AG10803 (cell line): ENCODE results near the gene NLGN4X.

Experiments
- DNase-seq: peaks from one replicate; pipeline ENCODE4 v3.0.0; 2010; ENCODE audit warnings: low read depth
- H3K4me3 ChIP-seq: 2 replicates; pipeline ENCODE4 v1.5.1; 2011; ENCODE audit warnings: mild to moderate bottlenecking, low read length, control low read depth
- CTCF ChIP-seq: conservative IDR thresholded peaks from 2 replicates; pipeline ENCODE4 v1.5.1; 2011; ENCODE audit warnings: mild to moderate bottlenecking, low read length, control low read depth, inconsistent platforms

NLGN4X gene

GRCh38 chrX:6163721-6164120 is 64.9 kb downstream of the NLGN4X start:
- no peak for DNase-seq
- no peak for TF ChIP-seq CTCF
- H3K4me3 ChIP-seq, result no peak overlapping the region

DNA sequence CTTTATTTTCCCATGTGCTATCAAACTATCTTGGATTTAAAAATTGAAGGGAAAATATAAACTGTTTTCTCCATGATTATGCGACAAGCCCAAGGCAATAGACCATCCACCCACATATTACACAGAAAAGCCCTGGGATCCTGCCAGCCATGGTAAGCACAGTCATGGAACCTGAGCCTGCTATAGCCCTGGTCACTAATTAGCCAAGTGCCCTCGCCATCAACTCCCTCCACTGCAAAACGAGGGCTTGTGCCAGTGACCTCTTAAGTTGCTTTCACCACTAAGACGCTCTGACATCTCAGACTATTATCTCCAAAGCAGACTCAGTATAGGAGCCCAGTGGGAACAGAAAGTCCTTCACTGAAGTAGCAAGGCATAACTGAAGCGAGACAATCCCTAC is 69.2 kb downstream of the NLGN4X start:
- no peak for DNase-seq
- no peak for TF ChIP-seq CTCF
- no peak overlapping the region for H3K4me3 ChIP-seq

DNA sequence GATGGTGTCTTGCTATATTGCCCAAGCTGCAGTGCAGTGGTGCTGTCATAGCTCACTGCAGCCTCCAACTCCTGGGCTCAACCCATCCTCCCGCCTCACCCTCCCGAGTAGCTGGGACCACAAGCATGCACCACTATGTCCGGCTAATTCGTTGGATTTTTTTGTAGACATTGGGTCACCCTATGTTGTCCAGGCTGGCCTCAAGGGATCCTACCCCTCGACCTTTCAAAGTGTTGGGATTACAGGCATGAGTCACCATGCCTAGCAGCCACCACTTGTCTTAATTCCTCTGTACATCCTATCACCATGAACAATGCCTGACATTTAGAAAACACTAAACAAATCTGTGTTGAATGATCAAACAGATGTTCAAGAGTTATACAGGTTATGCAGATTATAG is 76.7 kb downstream of the NLGN4X start:
- DNase-seq, result no peak
- TF ChIP-seq CTCF, result no peak
- no peak overlapping the region for H3K4me3 ChIP-seq

DNA sequence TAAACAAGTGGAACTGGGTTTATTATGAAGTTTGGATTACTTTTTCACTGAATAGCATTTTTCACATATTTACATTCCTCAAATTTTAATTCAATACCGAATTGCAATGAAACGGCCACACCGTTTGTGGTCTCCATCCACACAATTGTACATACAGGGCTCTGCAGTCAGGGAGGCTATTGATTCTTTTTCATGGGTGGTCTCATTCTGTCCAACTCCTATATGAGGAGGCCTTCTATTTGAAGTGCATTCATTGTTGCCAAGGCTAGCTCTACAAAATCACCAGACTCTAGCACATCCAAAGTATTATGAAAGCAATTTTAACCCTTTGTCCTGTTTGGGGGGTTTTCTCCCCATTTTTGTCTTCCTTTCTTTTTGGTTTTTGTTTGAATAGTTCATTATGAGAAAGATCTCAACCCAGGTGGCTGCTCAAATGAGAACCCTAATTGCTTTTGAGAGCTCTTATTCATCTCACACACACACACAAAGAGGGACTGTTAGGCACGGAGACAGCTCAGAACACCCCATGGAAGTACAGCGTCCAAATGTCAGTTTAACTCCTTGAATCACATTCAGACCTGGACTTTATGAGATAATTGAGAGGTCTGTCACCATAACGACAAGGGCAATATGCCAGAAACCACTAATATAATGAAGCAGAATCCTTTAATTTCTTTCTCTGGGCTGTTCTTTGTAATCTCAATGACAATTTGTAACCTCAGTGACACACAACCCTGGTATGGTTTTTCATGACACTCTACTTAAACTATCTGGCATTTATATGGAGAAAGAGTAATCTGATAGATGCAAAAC is 79.4 kb downstream of the NLGN4X start:
- DNase-seq, result no peak
- H3K4me3 ChIP-seq, result no peak overlapping the region
- TF ChIP-seq CTCF, result no peak

DNA sequence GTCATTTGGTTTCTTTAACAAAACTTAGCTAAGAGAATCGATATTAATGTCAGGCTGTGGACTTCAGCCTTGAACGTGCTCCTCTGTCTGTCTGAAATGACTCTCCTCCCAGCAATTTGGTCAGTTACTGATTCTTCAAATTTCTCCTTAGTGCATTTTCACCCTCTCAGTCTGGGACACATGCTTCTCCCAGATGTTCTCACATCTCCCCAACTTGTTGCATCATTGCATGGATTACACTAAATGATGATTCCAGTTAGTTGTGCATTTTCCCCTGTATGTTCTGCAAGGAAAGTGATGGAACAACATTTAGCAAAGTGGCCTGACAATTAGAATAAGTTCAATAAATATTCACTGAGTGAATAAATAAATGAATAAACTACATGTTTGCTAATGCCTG is 94.4 kb downstream of the NLGN4X start:
- no peak for TF ChIP-seq CTCF
- H3K4me3 ChIP-seq, result no peak overlapping the region
- no peak for DNase-seq

- DNase-seq, result no peak
- TF ChIP-seq CTCF, result no peak
- no peak overlapping the region for H3K4me3 ChIP-seq
Observed at GRCh38 chrX:6132970-6133369, 95.7 kb downstream of the NLGN4X start.

DNA sequence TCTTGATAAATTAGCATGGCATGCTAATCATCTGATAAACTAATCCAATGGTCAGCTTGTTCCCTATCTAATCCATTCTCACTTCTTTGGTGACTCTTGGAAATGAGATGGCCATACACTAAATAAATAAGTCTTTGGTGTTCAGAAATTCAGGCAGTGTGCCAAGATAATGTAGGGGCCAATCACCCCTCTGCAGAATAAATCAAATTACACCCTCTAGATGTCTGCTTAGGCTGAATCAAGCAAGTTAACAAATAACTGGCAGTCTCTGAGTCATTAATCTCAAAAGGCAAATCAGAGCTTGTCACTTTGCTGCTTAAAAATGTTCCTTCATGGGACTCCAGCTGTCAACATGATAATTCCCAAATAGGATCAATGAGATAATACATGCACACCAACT is 97.4 kb downstream of the NLGN4X start:
- TF ChIP-seq CTCF, result no peak

More for the DNA sequence above, 97.4 kb downstream of the NLGN4X start:
- H3K4me3 ChIP-seq, result no peak overlapping the region
- DNase-seq, result no peak
